Activated naive CD8-positive, alpha-beta T cell treated with anti-CD3 and anti-CD28 coated beads, Interleukin-2, amount 50 U/mL, for 24 hours (primary cell): ENCODE results near the gene C2orf81.
"Not testable (repeated sequence)": the region's sequence is repeated elsewhere in the genome, so short reads cannot be mapped to it uniquely, and the experiment has no call there.

Source experiments
- ATAC-seq: fragments of 150-1000 bp; cut with Tn5 transposase; one replicate; pipeline ENCODE4 v1.10.0; 2021
- DNase-seq: peaks from one replicate; pipeline ENCODE4 v3.0.0; 2021
- H3K27ac Mint-ChIP-seq: one replicate; pipeline ENCODE4 v1.8.0; 2021; ENCODE audit warnings: mild to moderate bottlenecking, mixed read lengths
- H3K27me3 Mint-ChIP-seq: one replicate; pipeline ENCODE4 v1.8.0; 2021; ENCODE audit warnings: mixed read lengths
- H3K36me3 Mint-ChIP-seq: one replicate; pipeline ENCODE4 v1.8.0; 2021; ENCODE audit warnings: low read depth, mixed read lengths
- H3K4me1 Mint-ChIP-seq: one replicate; pipeline ENCODE4 v1.8.0; 2021; ENCODE audit warnings: mixed read lengths
- H3K4me3 Mint-ChIP-seq: one replicate; pipeline ENCODE4 v1.8.0; 2021; ENCODE audit warnings: mild to moderate bottlenecking, moderate library complexity, mixed read lengths
- H3K9me3 Mint-ChIP-seq: one replicate; pipeline ENCODE4 v1.8.0; 2021; ENCODE audit warnings: mixed read lengths

Gene C2orf81

DNA sequence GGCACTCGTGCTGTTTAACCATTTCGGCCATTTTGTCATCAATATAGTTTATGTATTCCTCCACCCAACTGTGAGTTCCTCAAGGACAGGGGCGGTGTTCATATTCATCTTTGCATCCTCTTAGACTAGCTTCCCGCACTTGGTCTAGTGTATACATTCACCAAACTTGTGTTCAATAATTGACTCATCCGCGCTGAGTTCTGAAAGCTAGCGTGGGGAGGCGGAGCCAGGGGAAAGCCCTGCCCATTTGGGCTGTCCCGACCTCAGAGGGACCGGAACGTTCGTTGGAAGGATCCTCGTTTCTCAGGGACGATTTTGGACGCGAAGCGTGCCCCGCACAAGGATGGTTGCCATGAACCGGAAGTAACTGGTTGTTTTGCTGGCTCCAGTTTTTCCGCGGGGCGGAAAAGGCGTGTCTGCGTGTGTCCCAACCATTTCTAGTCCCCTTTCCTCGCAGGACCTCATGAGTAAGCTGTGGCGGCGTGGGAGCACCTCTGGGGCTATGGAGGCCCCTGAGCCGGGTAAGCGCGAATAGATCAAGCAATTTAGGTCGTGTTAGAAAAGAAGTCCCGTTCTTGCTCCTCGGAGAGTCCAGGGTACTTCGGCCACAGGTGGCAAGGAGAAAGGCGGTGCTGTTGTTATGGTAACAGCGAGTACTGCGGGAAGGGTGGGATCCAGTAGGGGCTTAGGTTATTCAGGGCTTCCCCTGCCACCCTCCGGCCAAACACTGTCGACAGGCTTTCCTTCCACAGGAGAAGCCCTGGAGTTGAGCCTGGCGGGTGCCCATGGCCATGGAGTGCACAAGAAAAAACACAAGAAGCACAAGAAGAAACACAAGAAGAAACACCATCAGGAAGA is 33.5 kb upstream of the C2orf81 start, which contains the start of gene INO80B:
TSS of gene INO80B (plus strand) at position 434 of the 858 bp plus-strand sequence. CDS start at position 464, 30 bp downstream.
- Mint-ChIP-seq H3K4me3 (peak within 1 kb of the TSS; percentile 98), H3K4me1 (peaks cover 58% of the 10 kb centered on the region), H3K36me3 (peaks cover 17% of the 10 kb centered on the region), H3K9me3 (no peaks in the 10 kb centered on the region), H3K27ac (peak within 1 kb of the TSS; percentile 97), H3K27me3 (peaks cover 2% of the 10 kb centered on the region)
- ATAC-seq (peak; percentile 55), DNase-seq (peak; percentile 96)

DNA sequence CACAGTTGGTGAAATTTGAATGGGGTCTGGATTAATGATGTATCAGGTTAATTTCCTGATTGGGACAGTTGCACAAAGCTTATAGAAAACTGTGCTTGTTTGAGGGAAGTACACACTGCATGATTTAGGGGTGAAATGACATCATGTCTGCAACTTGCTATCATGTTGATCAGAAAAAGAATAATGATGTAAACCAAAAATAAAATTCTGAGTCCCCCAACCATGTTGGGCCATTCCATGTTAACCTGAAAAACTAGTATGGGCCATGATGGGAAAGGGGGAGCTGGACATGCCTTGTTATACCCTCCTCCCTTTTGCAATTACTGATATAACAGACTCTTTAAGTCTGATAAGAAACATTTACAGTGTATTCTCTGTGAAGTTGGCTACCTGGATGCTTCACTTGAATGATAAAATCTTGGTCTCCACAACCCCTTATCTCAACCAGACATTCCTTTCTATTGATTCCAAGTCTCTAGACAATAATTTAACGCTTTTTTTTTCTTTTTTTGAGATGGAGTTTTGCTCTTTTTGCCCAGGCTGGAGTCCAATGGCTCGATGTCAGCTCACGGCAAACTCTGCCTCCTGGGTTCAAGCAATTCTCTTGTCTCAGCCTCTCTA is 29.3 kb upstream of the C2orf81 start:
- H3K36me3 Mint-ChIP-seq = peaks cover 2% of the 10 kb centered on the region
- H3K4me3 Mint-ChIP-seq = no peak overlapping the region
- H3K27me3 Mint-ChIP-seq = peaks cover under 1% of the 10 kb centered on the region
- H3K4me1 Mint-ChIP-seq = peaks cover 22% of the 10 kb centered on the region
- ATAC-seq (no peak), DNase-seq (no peak)
- no peaks in the 10 kb centered on the region for H3K9me3 Mint-ChIP-seq
- H3K27ac Mint-ChIP-seq = no peak overlapping the region

DNA sequence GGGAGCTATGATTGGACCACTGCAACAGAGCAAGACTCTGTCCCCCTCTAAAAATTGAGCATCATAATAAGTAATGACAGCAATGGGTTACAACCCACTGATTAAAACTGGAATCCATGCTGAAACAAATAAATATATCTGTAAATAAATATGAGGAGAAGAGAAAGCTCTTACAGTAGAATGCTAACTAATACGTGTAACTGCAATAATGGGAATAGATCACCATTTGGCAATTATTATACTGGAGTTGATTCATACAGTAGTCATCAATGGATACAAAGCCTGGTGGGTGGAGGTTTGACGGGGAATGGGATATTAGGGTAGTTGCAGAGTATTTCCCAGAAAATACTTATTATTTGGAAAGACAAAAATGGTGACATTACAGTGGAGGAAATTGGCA is 27.4 kb upstream of the C2orf81 start:
- DNase-seq = no peak
- ATAC-seq = no peak
- no peak overlapping the region for H3K27ac Mint-ChIP-seq
- H3K27me3 Mint-ChIP-seq = peaks cover 13% of the 10 kb centered on the region
- H3K9me3 Mint-ChIP-seq = no peaks in the 10 kb centered on the region
- H3K36me3 Mint-ChIP-seq = no peaks in the 10 kb centered on the region
- no peak overlapping the region for H3K4me3 Mint-ChIP-seq
- peaks cover 16% of the 10 kb centered on the region for H3K4me1 Mint-ChIP-seq

DNA sequence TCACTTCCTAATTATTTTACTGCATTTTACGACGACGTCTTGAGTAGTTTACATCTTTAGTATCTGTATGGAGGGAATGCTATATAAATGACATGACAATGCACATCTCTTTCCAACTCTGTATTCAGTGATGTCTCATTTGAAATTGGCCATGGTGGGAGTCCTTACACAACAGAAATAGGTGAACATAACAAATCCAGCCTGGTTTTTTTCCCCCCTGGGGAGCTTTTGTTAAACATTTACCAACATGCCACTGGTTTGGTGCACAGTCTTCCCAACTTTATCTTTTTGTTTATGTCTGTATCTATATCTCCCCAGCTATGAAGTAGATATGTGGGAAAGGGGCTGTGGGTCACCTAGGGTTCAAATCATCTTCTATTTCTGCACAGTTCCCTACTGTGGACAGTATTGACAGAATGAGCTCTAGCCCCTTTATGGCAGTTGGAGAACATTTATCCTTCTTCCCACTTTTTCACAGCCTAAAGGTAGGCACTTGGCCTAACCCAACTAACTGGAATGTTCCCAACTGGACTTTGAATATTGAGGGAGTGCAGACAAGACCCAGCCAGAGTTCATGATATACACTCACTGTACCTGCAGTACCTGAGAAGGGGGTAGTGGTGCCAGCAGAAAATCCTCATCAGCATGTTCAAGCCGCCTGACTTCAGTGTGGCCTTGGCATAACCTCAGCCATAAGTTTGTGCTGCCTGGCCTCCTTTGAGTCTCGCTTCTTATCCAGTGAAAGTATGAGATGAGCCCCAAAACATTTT is 26.0 kb upstream of the C2orf81 start:
- Mint-ChIP-seq H3K9me3 (no peaks in the 10 kb centered on the region), H3K4me3 (no peak overlapping the region), H3K27ac (no peak overlapping the region), H3K27me3 (peaks cover 18% of the 10 kb centered on the region), H3K4me1 (peaks cover 11% of the 10 kb centered on the region), H3K36me3 (no peaks in the 10 kb centered on the region)
- DNase-seq (no peak), ATAC-seq (no peak)

DNA sequence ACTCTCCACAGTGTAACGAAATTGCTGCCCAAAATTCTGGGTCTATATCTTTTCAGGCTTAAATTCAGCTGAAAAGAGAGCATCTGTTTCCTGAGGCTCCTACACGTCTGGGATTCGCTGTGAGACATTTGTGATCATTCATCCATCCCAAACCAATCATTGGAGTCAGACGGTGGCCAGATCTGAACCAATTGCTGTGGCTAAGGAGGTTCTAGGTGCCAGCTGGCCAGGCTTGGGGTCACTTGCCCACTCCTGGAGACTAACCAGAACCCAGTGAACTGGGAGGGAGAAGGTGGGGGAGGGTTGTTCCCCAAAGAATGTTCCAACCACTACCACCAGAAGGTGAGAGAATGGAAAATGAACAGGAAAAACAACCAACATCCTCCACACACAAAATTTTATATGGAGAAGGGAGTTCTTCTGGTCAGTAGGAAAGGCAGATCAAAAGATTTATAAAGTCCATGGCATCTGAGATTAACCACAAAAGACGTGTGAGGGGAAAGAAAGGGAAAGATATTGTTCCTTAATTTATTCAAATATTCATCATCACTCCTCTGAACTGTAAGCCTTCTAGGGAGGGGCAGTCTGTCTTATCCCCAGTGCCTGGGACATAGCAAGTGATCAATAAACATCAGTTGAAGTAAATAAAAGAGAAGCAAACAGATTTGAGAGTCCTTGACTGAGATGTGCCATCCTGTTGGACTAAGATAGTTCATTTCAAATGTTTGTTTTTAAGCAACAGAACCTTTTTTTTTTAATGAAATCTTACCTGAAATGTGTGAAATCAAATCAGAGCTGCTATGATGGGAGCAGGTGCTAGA is 23.3 kb upstream of the C2orf81 start:
- Mint-ChIP-seq H3K27me3 (peaks cover 35% of the 10 kb centered on the region), H3K36me3 (no peaks in the 10 kb centered on the region), H3K4me3 (no peak overlapping the region), H3K4me1 (peaks cover 19% of the 10 kb centered on the region), H3K9me3 (no peaks in the 10 kb centered on the region), H3K27ac (no peak overlapping the region)
- no peak for ATAC-seq
- DNase-seq = no peak

DNA sequence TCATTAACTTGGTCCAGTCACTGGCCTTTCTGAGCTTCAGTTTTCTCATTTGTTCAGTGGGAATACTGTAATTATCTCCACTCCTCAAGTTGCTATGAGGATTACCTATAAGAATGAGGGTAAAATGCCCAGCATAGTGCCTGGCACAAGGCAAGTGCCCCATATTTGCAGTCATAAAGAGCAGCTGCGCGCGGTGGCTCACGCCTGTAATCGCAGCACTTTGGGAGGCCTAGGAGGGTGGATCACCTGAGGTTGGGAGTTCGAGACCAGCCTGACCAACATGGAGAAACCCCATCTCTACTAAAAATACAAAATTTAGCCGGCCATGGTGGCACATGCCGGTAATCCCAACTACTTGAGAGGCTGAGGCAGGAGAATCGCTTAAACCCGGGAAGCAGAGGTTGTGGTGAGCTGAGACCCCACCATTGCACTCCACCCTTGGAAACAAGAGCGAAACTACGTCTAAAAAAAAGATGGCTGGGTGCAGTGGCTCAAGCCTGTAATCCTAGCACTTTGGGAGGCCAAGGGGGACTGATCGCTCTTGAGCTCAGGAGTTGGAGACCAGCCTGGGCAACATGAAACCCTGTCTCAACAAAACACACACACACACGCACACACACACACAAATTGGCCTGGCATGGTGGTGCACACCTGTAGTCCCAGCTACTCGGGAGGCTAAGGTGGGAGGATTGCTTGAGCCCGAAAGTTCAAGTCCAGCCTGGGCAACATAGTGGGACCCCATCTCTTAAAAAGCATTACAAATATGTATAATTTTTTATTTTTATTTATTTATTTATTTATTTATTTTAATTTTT is 21.3 kb upstream of the C2orf81 start:
- H3K4me1 Mint-ChIP-seq = peaks cover 19% of the 10 kb centered on the region
- ATAC-seq, DNase-seq, H3K27ac Mint-ChIP-seq, H3K36me3 Mint-ChIP-seq, H3K9me3 Mint-ChIP-seq: not testable (repeated sequence)
- H3K4me3 Mint-ChIP-seq = peak overlapping the region; percentile 56
- peaks cover 43% of the 10 kb centered on the region for H3K27me3 Mint-ChIP-seq

DNA sequence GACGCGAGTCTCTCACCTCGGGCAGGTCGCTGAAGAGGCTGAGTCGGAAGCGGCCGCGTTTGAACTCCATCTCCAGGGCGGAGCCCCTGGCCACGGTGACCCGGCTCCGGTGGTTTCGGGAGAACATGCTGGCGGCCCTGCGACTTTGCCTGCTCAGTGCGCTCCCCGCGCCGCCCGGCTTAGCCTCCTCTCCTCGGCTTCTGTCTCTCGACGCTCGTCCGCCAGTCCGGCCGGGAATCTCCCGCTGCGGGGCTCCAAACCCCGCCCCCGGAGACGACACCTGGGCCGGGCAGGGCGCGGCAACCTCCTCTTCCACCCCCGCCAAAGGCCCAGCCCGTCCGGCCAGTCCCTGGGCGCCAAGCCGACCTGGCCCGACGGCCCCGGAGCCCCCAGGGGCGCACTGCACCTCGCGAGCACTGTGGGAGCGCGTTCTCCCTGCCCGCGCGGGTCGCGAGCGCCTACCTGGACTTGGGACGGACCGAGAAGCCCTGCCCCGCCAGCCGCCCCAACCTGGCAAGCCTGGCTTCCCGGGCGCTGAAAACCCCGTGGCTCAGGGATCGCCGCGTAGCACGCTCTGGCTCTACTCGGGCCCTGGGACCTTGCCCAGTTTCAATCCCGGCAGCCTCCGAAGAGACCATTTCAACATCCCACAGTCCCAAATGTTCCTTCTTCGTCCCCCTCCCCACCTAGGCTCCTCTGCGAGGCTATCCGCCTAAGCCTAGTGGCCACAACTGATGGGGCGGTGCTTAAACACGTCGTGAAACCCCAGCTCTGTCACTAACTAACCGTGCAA is 20.5 kb upstream of the C2orf81 start, which contains the start of gene RTKN:
TSS of gene RTKN (minus strand) at position 248 of the 793 bp plus-strand sequence. CDS start at position 127, 121 bp downstream.
- Mint-ChIP-seq H3K9me3 (no peaks in the 10 kb centered on the region), H3K4me3 (peak within 1 kb of the TSS; percentile 67), H3K27me3 (peaks cover 43% of the 10 kb centered on the region), H3K4me1 (peaks cover 22% of the 10 kb centered on the region), H3K36me3 (no peaks in the 10 kb centered on the region), H3K27ac (no peak within 1 kb of the TSS)
- no peak for DNase-seq
- peak; percentile 40 for ATAC-seq

DNA sequence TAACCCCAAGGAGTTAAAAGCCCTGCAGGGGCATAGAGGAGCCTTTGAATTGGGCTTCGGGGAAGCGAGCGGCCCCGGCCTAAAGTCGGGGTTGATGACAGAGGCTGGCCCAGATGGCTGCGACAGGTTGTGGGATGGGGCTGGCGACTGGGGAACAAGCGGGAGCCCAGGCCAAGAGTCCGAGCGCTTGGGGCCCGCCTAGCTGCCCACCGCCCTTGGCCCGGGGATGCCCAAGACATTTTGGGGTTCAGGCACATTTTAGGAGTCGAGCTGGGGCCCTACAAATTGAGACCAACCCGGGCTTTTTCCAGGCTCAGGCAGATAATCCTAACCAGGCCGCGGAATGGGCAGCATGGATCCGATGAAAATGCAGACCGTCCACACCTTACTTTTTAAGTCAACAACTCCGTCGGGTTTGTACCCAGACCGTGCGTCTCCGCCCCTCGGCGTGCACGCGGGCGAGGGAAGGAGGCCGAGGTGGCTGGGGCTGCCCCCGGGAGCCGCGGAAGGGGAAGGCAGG is 19.8 kb upstream of the C2orf81 start:
- no peak for ATAC-seq
- H3K27me3 Mint-ChIP-seq = peaks cover 43% of the 10 kb centered on the region
- peak; percentile 42 for DNase-seq
- H3K27ac Mint-ChIP-seq = no peak overlapping the region
- H3K4me3 Mint-ChIP-seq = peak overlapping the region; percentile 67
- H3K36me3 Mint-ChIP-seq = no peaks in the 10 kb centered on the region
- no peaks in the 10 kb centered on the region for H3K9me3 Mint-ChIP-seq
- peaks cover 22% of the 10 kb centered on the region for H3K4me1 Mint-ChIP-seq

DNA sequence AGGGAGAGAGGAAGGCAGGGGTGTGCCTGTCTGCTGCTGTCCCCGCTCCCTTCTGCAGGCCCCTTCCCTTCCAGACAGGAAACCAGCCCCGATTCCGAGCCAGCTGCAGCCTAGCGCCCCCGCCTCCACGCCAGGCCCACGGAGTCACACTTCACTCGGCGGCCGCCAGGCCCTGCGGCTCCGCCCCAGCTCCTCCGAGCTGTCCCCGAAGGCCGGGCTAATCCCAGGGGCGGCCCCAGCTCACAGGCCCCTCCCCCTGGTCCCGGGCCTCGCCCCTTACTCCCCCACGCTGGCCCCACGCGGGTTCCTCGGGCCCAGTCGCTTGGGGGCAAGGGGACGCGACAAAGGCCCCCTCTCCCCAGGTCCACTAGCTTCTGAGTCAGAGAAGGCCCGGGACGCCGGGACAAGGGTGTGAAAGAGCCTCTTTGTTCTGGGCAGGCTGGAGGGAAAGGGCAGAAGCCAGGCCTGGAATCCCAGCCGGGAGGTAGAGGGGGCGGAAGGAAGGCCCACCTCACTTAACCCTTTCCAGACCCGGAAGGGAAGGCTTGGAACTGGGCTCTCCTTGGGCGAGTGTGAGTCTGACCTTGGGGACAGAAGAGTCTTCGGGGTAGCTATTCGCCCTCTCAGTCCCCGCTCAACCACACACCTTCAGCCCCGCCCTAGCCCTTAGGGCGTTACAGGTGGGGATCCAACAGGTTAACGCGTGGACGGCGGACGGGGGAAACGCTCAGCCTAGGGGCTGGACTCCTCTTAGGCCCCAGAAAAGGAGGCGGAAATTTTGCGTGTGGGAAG is 19.2 kb upstream of the C2orf81 start:
- Mint-ChIP-seq H3K27ac (no peak overlapping the region), H3K36me3 (no peaks in the 10 kb centered on the region), H3K27me3 (peaks cover 42% of the 10 kb centered on the region), H3K9me3 (no peaks in the 10 kb centered on the region), H3K4me3 (peak overlapping the region; percentile 67), H3K4me1 (peaks cover 22% of the 10 kb centered on the region)
- ATAC-seq (peak; percentile 87), DNase-seq (peak; percentile 70)

DNA sequence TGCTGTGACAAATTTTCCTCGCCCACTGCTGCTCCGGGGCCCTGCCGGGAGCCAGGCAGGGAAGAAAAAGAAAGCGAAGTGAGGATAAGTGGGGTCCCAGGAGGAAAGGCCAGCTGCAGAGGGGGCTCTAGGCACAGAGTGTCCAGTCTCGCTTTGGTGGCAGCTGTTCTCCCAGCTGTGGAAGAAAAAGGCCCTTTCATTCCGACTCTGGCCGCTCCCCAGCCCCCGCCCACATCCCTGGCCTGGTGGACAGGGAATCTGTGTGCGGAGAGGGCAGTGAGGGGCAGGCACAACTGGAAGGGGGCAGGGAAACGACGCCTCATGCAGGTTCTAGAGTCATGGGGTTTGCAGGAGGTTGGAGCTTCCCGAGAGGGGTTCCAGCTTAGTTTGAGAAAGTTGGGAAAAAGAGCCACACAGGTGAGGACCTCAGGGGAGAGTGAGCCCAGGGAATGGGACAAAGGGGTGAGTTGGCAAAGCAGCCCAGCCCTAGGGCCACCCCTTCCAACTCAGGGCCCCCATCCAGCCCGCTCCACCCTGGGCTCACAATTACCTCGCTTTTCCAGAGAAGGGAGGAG is 18.5 kb upstream of the C2orf81 start:
- H3K4me3 Mint-ChIP-seq = peak overlapping the region; percentile 41
- H3K36me3 Mint-ChIP-seq = no peaks in the 10 kb centered on the region
- H3K4me1 Mint-ChIP-seq = peaks cover 21% of the 10 kb centered on the region
- ATAC-seq (no peak), DNase-seq (no peak)
- H3K27me3 Mint-ChIP-seq = peaks cover 40% of the 10 kb centered on the region
- H3K9me3 Mint-ChIP-seq = no peaks in the 10 kb centered on the region
- no peak overlapping the region for H3K27ac Mint-ChIP-seq

DNA sequence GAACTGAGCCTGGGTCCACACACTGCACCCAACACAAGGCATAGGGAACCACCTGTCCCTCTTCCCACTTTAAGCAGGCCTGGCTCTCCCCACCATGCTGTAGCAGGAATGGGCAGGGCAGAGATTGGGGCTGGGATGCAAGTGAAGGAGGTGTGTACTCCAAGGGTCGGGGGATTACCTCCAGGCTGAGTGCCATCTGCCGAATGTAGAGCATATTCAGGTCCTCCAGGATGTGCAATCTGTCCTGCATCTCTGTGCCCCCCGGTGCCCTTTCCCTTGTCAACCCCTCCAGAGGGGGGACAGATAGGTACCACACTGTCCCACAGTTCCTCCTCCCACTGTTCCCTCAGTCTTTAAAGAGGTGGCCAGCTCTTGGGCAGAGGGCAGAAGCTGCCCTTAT is 18.0 kb upstream of the C2orf81 start:
- Mint-ChIP-seq H3K36me3 (no peaks in the 10 kb centered on the region), H3K27me3 (peaks cover 35% of the 10 kb centered on the region), H3K4me1 (peaks cover 16% of the 10 kb centered on the region), H3K27ac (no peak overlapping the region), H3K9me3 (no peaks in the 10 kb centered on the region), H3K4me3 (no peak overlapping the region)
- ATAC-seq = no peak
- DNase-seq = no peak

DNA sequence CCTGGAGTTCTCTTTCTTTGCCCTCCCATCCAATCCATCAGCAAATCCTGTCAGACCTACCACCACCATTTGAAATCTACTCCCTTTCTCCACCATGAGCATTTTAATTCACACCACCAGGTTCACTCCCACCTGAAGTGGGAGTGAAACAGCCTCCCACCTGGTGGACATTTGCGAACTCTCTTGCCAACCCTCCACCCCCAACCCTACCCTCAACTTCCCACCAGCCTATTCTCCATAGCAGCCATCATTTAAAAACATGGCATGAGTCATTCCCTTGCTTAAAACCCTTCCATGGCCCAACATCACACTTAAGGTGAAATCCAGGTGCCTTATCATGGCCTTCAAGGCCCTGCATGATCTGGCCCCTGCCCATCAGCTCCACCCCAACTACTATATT is 16.8 kb upstream of the C2orf81 start:
- no peak overlapping the region for H3K4me3 Mint-ChIP-seq
- H3K27ac Mint-ChIP-seq = no peak overlapping the region
- DNase-seq = no peak
- ATAC-seq = no peak
- H3K4me1 Mint-ChIP-seq = peaks cover 13% of the 10 kb centered on the region
- H3K9me3 Mint-ChIP-seq = no peaks in the 10 kb centered on the region
- H3K27me3 Mint-ChIP-seq = peaks cover 30% of the 10 kb centered on the region
- H3K36me3 Mint-ChIP-seq = no peaks in the 10 kb centered on the region
